ENCODE data around the gene CNST.
"Not testable (repeated sequence)": the region's sequence is repeated elsewhere in the genome, so short reads cannot be mapped to it uniquely, and the experiment has no call there.

Gene CNST

DNA sequence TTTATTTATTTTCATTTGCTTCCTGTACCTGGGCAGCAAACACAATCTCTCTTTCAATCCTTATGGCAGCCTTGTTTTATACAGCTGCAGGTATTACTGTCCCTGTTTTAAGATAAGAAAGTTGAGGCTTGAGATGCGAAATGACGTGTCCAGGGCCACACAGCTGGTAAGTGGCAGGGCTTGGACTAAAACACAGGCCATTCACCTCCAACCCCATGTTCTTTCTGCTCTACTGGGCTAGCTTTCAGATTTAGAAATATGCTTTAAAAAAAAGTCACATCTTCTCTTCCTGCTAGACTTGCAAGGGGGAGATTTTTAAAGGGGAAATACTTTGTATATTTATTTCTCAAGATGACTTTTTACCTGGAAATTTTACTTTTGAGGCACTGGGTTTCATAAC is 62.8 kb downstream of the CNST start:
- DNase-seq: no peak

DNA sequence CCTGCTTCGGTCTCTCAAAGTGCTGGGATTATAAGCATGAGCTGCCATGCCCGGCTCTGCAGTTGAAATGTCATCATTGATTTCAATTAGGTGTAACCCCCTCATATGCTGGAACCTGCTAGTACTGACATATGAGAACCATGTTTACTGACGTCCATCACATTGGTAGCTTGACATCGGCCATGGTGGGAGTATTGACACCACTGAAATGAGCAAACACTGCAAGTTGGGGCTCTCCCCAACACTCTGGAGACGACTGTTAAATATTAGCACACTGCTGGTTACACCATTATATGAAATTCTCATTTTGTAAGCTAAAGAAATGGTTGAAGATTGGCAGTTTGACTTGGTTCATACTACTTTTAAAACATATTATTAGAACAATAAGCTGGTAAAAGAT is 63.7 kb downstream of the CNST start:
- DNase-seq: no peak

DNA sequence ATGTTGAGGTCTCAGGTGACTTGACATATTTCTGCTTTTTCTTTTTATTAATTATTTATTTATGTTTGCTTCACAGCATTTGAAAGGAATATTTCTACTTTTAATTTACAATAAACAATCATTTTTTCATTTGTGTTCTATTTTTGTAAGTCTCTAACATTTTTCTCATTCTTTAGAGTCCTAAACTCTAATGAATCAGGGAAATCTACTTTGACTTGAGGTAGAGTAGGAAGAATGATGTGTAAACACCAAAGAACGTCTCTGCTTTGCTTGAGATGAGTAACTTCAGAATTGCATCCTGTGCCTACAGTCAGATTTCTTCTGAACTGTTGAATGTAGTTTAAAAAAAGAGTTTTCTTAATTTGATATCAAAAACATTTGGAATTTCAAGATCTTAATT is 65.2 kb downstream of the CNST start:
- DNase-seq: no peak

DNA sequence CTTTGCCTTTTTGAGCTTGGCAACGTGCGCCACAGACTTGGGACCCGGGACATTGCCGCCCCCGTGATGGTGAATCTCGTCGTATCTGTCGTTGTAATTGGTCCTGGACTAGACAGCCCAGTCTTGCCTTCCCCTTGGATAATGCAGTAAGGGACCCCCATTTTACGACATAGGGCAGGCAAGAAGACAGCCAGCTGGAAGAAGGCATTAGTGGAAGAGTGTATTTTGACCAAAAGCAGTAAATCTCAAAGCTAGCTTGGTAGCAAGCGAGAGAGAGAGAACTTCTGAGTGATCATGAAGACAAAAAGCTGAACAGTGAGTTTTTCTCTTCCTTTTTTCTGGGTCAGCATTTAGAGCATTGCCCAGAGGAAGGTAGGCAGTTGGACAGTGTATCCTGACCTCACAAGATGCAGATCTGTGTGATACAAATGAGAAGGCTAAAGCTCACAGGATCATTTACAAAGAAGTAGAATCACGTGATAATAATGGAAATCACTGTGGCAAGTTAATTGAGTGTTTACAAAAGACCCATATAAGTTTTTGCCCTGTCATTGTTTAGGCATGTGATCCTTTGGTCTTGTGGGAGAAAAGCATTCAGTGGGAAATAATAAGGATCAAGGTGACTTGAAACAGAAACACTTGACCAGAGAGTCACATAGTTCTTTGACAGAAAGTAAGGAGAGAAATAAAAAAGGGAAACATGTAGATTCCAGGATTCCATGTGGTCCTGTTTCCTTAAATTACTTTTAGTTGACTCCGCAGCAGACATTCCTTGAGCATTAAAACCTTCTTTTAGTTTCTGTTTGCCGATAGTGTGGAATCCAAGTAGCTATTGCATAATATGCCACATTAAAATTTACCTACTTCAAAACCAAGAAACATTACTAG is 66.3 kb downstream of the CNST start:
- DNase-seq: no peak

DNA sequence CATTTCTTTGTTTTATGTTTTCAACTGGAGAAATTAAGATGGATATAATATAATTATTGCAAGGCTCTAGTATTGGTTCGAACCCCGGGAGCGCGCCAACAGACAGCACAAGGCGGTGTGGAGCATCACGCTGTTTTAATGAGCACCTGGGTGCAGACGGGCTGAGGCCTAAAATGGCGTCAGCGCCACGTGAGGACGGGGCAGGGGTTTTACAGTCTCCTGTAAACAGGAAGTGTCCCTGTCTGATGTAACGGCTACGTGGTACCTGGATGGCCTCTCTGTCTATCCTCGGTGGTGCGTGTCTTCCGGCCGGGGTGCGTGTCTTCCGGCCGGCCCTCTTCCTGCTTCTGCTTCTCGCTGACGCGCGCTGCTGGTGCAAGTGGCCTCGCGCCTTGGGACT is 68.4 kb downstream of the CNST start:
- not testable (repeated sequence) for DNase-seq

DNA sequence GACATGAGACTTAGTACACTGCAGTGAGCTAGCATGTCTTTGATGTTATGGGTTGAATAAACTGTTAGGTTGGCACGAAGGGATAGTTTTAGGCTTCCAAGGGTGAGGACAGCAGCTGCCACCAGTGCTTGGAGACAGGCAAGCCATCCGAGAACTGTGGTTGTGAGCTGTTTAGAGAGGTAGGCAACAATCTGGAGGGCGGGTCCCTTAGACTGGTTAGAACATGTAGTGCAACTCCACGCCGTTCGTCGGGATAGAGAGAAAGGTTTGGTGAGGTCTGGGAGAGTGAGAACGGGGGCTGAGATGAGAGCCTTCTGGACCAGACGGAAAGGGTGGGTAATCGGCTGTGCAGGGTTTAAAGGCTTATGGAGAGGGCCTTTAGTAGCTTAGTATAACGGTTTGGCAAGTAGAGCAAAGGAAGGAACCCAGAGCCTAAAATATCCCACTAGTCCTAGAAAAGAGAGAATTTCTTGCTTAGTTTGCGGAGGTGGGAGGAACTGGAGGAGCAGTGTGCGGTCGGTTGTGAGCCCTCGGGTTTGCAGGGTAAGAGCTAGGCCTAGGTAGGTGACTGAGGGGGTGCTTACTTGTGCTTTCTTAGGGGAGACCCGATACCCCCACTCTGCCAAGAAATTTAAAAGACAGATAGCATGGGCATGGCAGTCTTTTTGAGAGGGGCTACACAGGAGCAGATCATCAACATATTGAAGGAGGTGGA is 72.8 kb downstream of the CNST start:
- no peak for DNase-seq

DNA sequence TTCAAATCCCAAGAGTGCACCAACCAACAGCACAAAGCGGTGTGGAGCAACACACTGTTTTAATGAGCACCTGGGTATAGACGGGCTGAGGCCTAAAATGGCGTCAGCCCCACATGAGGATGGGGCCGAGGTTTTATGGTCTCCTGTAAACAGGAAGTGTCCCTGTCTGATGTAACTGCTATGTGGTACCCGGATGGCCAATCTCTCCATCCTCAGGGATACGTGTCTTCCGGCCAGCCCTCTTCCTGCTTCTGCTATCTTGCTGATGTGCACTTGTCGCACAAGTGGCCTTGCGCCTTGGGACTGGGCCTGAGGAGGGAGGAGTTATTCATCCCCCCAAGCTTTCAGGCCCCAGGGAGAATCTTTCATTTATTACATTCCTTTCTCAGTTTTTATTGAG is 73.5 kb downstream of the CNST start:
- DNase-seq: no peak

DNA sequence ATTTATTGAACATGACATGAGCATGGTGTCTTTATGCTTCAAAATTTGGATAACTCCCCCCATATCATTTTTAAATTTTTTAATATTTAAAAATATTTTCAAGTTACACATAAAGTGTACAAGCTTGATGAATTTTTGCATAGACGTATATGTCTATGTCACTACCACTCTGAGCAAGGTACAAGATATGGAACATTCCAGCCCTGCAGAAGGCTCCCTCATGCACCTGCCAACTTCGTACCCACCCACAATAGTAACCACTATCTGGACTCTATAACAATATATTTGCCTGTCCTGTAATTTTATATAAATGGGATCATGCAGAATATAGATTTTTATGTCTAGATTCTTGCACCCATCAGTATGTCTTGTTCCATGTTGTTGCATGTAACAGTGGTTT is 74.5 kb downstream of the CNST start:
- no peak for DNase-seq

DNA sequence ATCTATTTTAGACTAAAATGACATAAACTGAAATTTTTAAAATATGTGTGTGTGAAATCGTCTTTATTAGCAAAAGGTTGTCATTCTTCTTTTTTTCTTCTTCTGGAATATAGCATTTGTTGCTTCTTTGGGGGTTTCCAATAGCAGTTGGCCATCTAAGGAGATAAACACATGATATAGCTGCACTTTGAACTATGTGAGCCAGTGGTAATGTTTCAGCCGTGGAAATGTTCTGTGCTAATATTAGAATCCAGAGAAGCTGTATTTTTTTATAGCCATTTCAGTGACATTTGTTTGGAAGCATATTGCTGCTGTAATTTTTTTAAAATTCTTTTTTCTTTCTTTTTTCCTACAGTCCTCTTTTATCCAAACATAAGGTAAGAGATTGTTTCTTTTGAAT is 75.1 kb downstream of the CNST start:
- DNase-seq: no peak

DNA sequence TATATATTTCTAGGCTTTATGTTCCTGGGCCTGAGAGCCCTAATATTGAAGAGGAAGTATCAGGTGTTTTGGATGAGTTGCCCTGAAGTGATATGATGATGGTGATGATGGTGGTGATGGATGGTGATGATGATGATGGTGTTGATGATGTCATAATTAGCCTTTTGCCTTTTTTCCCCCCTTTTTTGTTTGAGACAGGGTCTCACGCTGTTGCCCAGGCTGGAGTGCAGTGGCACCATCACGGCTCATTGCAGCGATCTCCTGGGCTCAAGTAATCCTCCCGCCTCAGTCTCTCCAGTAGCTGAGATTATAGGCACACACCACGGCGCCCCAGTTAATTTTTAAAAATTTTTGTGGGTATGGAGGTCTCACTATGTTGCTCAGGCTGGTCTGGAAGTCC is 76.5 kb downstream of the CNST start:
- DNase-seq: no peak

DNA sequence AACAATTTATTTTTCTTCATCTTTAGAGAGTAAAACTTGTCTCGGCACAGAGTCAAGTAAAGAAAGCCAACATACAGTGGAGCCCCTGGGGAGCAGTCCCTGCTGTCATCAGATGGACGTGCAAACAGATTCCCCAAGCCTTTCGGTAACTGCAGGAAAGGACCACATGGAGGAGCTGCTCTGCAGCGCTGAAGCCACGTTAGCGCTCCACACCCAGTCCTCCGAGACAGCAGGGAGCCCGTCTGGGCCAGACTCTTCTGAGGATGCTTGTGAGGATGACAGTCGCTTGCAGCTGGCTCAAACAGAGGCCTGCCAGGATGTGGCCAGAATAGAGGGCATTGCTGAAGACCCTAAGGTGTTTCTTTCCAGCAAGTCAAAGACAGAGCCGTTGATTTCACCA is 80.9 kb downstream of the CNST start:
- no peak for DNase-seq

DNA sequence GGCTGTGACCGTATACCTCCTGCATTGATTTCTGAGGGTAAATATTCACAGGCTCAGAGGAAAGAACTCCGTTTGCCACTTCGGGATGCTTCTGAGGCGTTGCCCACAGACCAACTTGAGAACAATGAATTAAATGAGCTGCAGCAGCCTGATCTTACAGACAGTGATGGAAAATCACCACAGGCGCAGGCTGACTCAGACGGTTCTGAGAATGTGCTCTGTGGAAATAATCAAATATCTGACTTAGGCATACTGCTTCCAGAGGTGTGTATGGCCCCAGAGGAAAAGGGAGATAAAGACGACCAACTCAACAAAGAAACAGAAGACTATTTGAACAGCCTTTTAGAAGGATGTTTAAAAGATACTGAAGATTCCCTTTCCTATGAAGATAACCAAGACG is 81.3 kb downstream of the CNST start:
- DNase-seq: no peak

DNA sequence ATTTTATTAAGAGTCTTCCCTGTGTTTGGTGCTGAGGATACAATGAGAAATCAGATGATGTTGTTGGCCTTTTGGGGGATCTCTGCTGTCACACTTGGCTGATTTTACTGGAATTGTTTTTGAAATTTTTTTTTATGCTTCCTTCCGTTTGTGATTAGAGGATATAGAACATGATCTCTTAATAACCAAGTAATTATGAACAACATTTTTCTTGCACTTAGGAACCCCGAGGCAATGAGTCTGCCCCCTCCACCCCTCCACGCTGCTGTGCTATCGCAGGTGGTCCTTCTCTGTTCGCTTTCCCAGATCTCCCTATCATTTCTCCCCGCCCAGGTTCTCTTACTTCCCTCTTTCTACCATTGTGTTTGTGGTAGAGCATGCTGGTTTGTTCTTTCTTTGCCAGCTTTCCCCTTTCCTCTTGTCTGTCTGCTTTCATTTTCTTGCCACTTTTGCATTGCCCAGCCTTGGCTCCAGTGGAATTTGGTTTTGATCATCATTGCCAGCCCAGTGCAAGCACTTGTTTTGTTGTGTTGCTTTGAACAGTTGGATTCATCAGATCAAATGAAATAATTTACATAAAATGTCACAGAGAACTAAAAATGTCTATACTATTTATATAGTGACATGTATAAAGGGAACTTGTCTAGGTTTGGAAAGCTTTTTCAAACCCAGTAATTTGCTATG is 84.9 kb downstream of the CNST start:
- no peak for DNase-seq

DNA sequence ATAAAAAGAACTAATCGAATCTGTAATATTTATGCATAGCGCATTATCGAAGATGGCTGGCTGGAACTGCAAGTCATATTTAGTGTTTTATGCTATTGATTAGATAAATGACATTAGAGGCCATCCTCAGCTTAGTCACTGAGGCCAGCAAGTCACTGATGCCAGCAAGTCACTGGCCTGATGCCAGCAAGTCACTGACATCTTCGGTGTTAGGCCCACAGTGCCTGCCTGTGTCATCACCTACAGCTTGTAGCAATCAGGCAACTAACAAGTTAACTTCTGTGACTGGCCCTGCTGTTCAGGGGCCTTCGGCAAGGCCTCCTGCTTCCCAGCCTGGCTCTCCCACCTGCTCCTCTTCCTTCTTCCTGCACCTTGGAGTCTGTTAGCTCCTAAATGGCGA is 92.3 kb downstream of the CNST start:
- no peak for DNase-seq

DNA sequence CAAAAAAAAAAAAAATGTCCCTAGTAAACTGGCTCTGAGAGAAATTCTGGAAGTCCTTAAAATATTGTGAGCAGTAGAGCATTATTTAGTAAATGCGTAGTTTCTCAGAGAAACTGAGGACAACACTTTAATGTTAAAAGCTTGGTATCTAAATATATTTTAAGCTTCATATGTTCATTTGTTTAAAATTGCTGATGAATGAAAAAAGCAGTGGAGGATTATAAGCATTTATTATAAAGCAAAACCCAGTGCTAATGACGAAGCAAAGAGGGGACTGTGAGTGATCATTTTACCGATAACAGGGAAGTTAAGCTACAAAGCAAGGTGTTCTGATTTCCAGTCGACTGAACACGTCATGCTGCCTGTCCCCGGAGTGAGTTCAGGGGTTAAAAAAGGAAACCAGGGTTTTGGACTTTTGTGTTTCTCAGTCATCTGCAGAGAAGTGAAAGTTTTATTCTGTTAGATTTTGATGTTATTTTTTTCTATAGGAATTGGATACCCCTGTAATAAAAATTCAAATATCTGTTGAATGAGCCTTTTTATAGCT is 93.4 kb downstream of the CNST start:
- no peak for DNase-seq

DNA sequence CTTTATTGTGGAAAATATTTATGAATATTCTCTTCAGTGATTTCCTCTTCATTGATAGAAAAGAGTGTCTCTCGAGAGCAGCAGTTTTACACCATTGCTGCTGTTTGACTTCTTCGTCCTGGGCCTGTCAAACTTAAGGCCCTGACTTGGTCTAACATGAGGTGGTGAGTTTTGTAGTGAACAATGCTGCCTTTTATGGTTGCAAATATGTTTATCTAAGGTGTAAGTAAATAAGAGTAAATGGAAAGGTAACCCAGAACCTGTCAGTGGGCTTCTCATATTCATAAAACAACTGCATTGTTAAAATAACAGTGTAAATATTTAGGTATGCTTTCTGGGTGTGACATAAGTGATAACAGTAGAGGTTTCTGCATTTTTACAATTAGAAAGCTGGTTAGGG is 95.2 kb downstream of the CNST start:
- DNase-seq: no peak

DNA sequence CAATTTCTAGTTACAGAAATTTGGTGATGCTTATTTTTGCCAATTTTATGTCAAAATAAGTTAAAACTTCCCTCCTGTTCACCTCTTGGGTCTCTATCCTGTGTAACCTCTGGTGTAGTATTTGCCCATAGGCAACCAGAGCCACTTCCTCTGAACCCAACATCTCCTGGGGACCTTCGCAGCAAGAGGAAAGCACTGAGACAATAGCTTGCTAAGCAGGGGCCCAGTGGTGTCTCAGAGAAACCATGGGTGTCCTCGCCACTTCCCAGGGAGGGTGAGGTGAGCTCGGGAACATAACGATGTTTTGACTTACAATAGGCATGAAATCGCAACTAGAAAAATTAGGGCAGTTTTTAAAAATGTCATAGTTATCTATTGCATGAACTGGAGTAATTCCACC is 101.5 kb downstream of the CNST start:
- DNase-seq: no peak

DNA sequence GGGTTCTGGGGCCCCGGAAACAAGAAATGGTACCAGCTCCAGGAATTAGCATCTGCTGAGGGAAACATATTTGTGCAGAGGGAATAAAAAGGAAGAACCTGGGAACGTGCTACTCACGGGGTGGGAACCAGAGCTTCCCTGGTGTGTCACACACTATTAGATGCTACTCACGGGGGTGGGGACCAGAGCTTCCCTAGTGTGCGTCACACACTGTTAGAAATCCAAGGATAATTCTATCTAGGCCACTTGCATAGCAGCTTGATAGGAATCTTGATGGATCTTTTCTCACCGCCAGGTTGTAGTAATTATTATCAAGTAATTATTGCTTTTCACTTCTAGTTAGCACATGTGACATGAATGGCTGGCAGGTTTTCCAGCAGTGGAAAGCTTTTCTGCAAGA is 103.4 kb downstream of the CNST start:
- DNase-seq: no peak

DNA sequence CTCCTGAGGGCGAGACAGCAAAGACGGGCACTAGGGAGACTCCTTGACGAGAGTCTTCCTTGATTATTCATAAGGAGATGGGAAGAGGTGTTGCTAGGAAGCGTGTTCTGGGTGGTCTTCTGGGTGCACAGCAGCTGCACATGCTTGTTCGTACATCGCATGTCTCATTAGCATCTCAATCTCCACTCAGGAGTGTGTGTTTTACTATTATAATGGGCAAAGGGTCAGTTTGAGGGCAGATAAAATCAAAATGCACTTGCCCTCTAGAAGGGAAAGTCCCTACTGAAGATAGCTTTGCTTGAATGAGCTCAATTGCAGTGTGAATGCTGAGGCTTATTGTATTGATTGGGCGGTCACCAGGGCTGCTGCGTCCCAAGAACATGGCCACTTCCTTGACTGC is 107.8 kb downstream of the CNST start:
- DNase-seq: no peak

DNA sequence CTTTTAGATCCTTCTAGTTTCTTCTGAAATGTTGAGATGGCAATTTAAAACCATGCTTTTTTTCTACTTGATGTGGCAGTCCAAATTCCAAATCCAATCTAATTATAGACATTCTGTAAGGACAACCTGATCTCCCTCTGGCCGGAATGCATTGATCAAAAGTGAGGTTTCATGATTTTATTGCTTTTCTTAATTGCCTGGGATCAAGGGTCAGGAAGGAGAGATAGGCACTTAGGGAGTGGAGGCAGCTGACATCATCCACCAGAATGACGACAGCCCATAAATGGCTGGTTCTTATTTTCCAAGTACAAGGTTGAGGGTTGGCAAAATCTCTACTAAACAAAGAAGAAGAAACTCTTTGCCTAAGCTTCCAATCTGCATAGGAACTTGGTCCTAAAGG is 111.6 kb downstream of the CNST start:
- no peak for DNase-seq

DNA sequence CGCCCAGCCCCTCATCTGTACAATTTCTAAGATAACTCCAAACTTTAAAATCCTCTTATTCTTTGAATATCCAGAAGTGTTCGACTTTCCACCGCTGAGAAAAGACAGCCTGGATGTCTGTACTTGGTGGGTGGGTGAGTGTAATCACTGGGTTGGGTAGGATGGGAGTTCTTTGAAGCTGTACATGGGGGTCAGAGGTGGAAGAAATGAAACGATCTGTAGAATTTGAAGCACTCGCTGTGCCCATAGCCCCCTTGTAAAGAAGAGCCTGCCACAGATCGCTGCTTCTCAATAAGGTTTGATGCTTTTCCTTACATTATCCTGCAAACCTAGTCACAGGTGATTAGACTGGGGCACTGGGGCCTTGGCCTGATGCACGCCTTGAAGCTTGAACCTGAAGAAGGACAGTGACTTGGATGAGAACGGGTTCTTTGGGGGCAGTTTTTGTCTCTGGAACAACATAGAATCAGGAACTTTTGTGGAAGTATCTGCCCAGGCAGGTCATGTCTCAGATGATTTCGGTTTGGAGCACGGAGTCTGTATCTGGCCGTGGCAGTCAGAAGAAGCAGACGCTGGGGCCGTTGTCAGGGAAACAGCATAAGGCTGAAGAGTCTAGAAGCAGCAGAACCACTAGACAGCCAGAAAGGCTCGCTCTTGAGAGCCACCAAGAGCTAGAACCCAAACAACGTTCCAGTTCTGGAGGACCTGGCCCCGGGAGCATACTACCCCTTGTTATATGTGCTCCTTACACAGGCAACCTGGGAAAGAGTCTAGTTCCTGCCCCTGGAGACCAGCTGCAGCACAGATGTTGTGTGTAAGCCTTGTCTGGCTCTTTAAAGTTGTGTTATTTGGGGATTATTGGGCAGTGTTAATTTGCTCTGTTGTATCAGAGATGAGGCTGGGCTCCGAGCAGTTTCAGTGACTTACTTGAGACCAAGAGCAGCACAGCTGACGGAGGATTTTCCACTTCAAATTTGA is 112.8 kb downstream of the CNST start:
- no peak for DNase-seq

DNA sequence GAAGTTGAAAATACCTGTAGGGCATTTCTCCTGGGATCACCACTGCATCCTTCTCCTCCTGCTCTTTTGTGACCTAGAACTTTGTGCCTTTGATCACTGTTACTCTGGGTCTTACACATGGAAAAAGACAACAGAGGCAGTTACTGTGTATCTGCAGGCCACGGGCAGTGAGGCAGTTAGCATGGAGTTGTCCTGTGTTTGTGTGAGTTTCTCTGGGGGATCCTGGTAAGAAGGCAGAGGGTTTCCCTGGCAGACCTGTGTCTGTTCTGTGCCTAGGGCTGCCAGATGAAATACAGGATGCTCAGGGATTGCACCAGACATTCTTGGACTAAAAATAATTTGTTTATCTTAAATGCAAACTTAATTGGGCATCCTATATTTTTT is 113.5 kb downstream of the CNST start:
- no peak for DNase-seq

DNA sequence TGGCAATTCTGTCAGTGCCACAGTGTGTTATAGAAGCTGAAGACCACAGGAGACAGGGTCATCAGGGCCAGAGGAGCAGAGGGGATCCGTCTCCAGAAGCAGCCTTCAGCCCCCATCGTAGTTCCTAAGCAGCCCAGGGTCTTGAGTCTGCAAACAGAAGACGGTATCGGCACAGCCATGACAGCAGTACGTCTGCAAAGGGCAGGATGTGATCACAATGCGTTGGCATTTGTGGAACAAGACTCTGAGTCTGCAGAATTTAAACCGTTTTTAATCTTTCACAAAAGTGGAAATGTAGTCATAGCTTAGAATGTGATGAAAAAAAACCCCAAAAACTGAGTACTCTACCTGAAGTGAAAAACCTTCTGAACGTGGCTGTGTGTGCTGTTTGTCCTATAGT is 113.9 kb downstream of the CNST start:
- no peak for DNase-seq

Measured in activated naive CD4-positive, alpha-beta T cell (primary cell).